Middle frontal gyrus (tissue), 1 donor: Measurements from ENCODE around the gene ATF6.

Experiments
- DNase-seq: peaks from one replicate; pipeline ENCODE4 v3.0.0-alpha.2; 2015; ENCODE audit warnings: low spot score; ENCODE audit errors: extremely low spot score

The ATF6 gene

DNA sequence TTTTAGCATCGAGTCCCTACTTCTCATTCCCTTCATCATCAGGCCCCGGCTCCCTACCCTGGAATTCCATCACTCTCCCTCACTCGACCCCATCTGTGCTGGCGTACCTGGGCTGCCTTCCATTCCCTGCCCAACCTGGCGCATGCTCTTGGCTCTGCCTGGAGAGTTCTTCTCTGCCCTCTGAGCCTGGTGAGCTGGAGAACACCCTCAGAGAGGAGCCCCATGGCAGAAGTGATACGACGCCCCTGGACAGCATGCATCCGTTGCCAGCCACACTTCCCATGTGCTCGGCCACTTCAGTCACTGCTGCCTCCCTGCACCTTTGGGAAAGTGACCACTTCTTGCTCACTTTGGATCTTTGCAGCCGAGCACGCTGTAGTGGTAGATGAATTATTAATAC, 227.5 kb downstream of the ATF6 start:
- no peak for DNase-seq

DNA sequence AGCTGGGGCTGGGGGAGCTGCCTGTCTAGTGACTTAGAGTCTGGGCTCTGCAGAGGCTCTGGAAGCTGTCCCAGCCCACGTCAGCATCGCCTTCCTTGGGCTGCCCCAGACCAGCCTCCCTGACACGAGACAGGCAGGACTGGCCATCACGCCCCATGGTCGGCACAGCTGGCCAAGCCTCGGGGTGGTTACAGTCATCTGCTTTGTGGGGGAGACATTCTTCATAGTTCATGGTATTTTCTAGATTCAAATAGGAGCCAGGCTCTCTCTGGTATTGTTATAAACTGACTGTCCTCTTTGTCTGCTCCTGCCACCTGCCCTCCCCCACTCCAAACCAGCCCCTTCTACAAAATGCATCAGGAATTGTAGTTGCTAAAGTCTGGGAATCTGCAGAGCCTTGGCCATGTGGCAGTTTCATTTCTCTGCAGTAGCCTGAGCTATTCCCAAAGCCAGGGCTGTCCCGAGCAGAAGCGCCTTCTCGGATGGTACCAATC, 228.1 kb downstream of the ATF6 start:
- DNase-seq = no peak

DNA sequence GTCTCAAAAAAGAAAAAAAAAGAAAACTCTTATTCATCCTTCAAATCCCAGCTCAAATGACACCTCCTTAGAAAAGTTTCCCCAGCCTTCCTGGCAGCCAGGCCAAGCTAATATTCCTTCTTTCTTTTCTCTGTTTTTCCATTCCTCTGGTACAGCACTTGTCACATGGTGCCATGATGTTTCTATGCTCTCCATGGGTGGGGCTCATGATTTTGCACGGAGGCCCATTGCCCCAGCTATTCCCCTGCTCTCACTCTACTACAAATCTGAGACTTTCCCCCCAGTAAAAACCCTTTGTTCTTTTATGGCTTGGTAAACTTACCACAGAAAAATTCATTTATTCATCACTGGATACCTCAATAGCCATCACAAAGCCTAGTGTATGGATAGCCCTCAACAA, 231.0 kb downstream of the ATF6 start:
- no peak for DNase-seq

DNA sequence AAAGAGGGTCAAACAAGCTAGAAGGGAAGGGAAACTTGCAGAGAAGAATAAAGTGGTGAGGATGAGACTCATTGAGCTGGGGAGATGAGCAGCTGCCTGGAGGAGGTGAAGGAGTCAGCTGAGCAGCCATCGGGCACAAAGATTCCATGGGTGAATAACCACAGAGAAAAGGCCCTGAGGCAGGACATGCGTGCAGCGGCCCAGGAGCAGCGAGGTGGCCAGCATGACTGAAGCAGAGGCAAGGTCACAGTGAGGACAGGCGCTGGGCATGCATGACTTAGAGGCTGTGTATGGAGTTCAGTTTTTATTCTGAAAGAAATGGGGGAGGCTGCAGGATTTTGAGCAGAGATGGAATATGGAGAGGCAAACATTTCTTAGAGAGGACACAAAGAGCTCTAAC, 232.7 kb downstream of the ATF6 start:
- DNase-seq = no peak

DNA sequence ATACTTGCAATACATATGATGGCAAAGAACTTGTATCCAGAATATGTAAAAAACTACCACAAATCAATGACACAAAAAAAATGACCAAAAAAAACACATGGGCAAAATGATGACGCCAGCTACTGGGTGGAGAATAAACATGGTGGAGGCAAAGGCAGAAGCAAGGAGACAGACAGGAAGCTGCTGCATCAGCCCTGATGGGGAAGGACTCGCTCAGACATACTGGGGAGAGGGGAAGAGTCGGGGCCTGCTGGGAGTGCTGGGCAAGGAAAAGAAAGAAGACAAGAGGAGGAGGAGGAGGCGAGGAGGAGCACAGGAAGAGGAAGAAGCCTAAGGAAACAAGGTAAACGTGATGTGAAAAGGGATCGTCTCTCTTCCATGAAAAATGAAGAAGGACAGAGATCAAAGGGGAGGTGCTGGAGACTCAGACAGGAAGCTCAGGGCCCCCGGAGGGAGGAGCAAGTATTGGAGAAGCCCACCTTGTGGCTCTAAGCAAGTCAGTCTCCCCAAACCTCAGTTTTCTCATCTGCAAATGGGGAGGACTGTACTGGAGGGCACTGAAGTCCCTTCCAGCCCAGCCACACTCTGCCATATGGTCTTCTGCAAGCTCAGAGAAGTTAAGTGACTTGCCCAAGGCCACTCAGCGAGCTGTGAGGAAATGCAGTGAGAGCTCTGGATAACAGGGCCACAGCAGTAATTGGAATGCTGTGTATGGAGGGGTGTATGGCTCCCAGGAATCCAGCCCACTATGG, 233.4 kb downstream of the ATF6 start:
- DNase-seq = no peak

DNA sequence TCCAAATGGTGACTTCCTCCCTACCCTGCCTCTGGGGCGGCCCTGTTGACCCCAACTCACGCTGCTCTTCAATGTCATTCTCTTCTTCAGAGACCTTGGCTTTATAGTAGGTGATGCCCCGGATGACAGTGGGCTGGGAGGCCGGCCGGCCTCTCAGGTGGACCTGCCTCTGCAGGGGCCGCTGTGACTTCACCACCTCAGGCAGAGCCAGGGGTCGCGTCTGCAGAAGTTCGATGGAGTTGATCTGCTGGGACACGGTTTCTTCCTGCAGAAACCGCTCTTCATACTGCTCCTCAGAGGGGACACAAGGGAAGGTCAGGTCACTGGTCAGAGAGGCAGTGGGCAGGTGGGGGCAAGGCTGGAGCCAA, 233.9 kb downstream of the ATF6 start:
- no peak for DNase-seq

DNA sequence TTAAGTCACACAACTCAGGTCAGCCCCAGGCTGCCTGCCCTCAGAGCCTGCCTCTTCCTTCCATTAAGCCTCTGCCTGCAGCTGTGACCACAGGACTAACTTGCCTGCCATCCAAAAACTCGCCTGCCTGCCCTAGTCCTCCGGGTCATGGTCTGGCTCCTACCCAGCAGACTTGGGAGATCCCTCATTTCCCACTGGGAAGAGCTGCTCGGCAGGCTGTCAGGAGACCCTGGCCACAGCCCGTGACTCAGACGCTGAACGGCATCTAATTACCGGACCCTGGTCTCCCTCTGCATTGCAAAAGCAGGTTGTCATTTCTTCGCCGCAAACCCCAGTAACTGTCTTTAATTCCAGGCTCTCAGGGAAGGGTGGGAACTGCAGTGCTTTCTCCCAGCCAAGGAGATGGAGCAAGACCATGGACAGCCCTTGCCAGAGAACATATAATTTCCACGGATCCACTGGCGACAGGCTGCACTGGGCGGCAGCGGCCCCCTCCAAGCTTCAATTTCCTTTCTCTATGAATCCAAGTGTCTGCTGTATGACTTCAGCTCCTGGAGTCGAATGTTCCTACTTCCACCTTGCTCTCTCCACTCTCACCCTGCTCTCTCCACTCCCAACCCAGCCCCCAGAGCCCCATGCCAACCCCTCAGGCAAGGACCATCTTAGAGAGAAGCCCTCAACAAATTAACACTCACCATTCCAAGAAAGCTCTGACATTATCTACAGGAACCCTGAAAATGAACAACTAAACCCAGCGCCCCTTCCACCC, 237.1 kb downstream of the ATF6 start:
- no peak for DNase-seq

DNA sequence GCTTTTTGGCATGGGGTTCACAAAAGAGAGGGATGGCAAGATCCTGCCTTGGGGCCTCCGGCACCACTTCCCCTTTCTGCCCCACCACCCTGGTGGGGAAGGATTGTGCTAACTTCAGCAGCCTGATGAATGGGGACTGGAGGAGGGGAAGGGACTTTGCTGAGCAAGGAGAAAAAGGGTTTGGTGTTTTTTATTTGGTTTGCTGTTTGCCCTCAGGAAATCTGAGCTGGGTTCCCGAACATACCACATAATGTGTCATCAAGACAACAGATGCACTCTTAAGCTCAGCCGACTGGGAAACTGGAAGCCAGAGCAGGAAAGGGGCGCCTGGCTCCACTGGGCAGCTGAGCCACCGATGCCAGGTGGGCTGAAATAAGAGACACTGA, 237.7 kb downstream of the ATF6 start:
- no peak for DNase-seq

DNA sequence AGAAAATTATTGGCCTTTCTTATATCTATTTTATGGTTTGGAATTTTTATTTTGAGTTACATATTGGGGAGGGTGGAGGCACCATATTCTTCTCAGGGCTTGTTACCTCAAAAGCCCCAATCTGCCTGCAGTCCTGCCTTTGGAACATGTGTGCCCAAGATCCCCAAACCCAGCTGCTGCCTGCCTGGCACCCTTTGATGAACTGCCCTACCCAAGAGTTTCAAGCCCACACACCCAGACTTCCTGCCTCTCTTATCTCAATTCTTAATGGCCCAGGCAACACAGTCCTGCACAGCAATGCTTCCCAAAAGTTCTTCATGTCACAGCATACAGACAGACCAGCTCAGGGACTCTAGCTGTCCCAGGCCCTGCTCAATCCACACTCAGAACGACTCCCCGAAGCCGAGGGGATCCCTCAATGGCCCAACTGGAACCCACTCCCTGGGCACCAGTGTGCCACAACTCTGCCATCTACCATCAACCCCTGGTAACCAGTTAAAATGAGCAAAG, 238.4 kb downstream of the ATF6 start:
- DNase-seq = no peak

DNA sequence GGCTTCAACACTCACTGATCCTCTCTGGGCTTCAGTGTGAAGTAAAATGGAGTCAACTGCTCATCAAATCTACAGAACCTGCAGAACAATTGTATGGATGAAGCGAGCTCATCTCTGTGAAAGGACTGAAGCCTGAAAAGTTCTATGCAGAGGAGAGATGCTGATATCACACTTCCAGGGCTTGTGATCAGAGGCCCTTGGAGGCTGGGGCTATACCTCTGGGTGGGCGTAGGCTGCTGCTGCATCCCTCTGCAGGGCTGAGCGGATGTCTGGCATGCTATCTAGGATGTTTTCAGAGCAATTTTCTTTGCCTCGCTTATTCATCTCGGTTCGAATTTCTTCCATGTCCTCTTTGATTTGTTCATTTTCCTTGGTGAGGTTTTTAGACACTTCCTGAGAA, 240.0 kb downstream of the ATF6 start:
- no peak for DNase-seq

DNA sequence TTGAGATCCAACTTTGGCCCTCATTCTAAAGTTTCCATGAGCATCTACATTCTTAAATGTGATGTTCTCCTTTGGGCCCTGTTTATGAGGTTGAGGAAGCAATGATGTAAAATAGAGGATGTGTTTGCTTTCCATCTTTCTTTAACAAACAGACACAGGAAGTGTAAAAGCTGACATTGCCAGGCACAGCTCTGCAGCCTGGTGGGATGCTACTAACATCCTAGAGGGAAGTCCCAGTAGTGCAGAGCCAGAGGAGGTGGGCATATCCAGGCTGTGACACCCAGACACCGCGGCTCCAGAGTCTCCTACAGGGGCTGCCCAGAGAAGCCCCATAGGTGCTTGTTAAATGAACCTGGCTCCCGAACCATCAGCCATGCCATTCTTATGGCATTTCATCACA, 241.3 kb downstream of the ATF6 start:
- DNase-seq = no peak

DNA sequence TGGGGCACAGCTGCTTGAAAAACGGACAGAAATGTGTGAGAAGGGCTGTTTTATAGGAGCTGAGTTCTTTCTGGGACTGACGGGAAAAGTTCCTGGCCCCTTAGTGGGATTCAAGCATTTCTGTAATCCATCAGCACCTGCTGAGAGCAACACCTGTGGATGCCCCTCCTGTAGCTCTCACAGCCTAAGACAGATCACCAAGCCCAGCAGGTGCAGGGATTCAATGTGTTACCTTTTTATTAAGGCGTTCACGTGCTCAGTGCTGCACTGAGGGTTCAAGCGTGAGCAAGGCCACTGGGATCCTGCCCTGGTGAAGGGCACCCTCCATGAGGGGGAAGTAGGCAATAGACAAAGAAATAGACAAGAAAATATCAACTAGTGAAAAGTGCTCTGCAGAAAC, 242.7 kb downstream of the ATF6 start:
- DNase-seq = no peak

DNA sequence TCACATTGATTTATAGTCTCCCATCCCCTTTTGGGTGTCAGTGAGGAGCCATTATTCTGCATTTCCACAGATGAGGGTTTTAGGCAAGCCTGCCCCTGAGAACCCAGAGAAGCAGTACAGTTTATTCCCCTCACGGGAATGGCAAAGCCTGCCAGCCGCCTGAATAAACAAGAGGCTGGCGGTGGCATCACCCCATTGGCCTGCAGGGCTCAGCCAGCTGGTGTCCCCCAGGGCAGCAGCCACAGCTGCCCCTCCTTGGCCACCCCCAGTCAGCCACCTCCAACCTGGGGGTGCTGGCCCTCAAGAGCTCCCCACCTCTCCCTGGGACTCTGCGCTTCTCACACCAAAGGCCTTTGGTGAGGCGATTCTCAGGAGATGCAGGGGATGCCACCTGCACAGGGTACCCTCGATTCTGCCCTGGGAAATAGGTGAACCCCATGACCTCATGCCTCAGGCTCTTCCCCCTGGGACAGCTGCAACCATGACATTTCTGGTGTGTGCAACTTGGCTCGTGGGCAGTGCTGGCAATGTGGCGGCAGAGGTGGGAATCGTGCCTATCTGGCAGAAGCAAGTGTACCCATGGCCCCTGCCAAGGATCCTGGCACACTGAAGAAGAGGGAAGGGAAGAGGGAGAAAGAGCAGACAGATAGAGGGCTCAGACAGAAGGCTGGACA, 243.5 kb downstream of the ATF6 start:
- no peak for DNase-seq

DNA sequence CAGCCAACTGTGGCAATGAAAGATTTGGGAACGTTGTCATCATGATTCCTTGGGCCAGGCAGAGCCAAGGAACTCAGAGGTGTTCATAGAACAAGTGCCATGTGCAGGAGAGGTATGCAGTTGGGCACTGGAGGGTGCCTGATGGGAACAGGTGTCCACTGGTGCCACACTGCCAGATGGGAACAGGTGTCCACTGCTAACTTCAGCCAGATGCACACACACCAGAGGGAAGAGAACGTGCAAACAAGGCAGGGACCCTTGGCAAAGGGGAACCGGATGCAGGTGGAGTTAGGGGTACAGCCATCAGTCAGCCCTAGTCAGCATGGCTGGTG, 244.0 kb downstream of the ATF6 start:
- no peak for DNase-seq

DNA sequence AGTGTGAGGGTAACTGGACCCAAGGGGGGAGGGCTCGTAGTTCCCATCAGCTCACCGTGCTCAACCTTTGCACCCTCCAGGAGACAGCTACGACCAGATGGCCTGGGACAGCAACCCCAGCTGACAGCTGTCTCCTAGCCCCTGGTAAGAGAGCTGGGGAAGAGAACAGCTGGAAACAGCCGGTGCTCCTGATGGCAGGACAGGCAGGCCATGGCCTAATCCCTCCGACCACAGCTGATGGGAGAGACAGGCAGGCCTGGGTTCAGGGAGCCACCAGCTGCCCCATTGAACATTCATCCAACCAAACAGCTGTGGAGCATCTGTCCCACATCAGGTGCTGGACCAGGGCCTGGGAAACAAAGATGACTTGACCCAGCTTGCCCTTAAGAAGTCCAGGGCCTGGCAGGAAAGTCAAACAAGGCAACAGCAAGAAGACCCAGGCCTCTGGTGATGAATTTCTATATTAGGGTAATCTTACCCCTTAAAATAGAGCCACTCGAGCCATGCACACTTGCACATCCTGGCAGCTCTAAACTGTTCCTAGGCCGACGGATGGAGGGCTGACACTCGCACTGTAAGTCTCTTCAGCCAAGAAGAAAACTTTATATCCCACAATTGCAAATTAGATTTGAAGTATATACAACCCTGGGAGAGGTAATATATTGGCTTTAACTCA, 245.4 kb downstream of the ATF6 start:
- no peak for DNase-seq

DNA sequence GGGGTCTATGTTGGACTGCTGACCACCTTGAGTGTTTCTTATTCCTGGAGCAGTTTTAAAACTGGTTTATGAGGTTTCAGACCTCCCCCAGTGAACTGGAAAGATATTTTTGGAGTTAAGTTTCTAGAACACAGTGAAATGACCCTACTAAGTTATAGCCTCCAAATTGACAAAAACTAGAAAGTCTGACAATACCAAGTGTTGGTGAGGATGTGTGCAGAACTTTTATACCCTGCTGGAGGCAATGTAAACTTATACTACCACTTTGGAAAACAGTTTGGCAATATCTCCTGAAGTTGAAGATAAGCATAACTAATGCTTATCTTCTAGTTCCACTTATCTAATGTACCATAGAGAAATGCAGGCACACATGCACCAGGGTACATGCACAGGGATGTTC, 247.2 kb downstream of the ATF6 start:
- DNase-seq = no peak
